Measurements from ENCODE around the gene MAP3K5. TPM values are rescaled to one million over a fixed set of nuclear protein-coding genes. Genes with fewer than 3 reads are reported as not detected.
A peak's percentile ranks its signal among the peaks of the same experiment; 100 is the strongest.

MAP3K5 gene
- total RNA-seq, 1 donor from 2014 or later = 24.4 TPM

- DNase-seq (no peak), ATAC-seq (ENCODE audit: low read depth) (peak; percentile 66)
- Mint-ChIP-seq H3K4me1 (peaks cover 88% of the 10 kb centered on the region), H3K9me3 (no peaks in the 10 kb centered on the region), H3K27me3 (no peaks in the 10 kb centered on the region), H3K27ac (peak overlapping the region; percentile 85), H3K36me3 (ENCODE audit: low read depth) (no peaks in the 10 kb centered on the region), H3K4me3 (peak overlapping the region; percentile 42)
- intact Hi-C loops (cut with micrococcal nuclease) = loop anchor here (1.0 to 2.0 kb wide), 4 partner anchors 14 to 40 kb away; partner anchors contain the start of gene MAP3K5
- CTCF ChIA-PET = interaction anchor here (1.4 to 5.0 kb wide), 3 partner anchors 9 to 120 kb away, joined by 3 to 49 read pairs (median 21); partner anchors contain the start of gene MAP3K5
- POLR2A ChIA-PET = interaction anchor here (0.6 to 5.7 kb wide), 15 partner anchors 8 to 747 kb away, joined by 3 to 96 read pairs (median 5); partner anchors contain the start of gene MAP3K5
- TF ChIP-seq CTCF (IDR thresholded peaks at IDR 0.05) = no peak
Observed at GRCh38 chr6:136764517-136764993, 27.7 kb downstream of the MAP3K5 start.

- Mint-ChIP-seq H3K27ac (peak overlapping the region; percentile 85), H3K4me3 (peak overlapping the region; percentile 42), H3K9me3 (no peaks in the 10 kb centered on the region), H3K36me3 (ENCODE audit: low read depth) (no peaks in the 10 kb centered on the region), H3K27me3 (no peaks in the 10 kb centered on the region), H3K4me1 (peaks cover 81% of the 10 kb centered on the region)
- ATAC-seq (ENCODE audit: low read depth) (peak; percentile 45), DNase-seq (no peak)
- ChIA-PET CTCF (interaction anchor here (0.8 to 5.0 kb wide), 6 partner anchors 9 to 120 kb away, joined by 3 to 49 read pairs (median 4); partner anchors contain the start of gene MAP3K5), POLR2A (interaction anchor here (0.7 to 5.7 kb wide), 14 partner anchors 9 to 119 kb away, joined by 3 to 96 read pairs (median 5); partner anchors contain the start of gene MAP3K5)
- intact Hi-C loops (cut with micrococcal nuclease) = loop anchor here (1.0 to 2.0 kb wide), 4 partner anchors 13 to 39 kb away; partner anchors contain the start of gene MAP3K5
- no peak for TF ChIP-seq CTCF (IDR thresholded peaks at IDR 0.05)
Observed at GRCh38 chr6:136763716-136764516, 28.4 kb downstream of the MAP3K5 start.

GRCh38 chr6:136763255-136763654 is 29.0 kb downstream of the MAP3K5 start:
- TF ChIP-seq CTCF (IDR thresholded peaks at IDR 0.05) = no peak
- ChIA-PET POLR2A (interaction anchor here (1.3 to 5.7 kb wide), 5 partner anchors 8 to 44 kb away, joined by 6 to 96 read pairs (median 7); partner anchors contain the start of gene MAP3K5), CTCF (interaction anchor here (0.8 to 5.0 kb wide), 6 partner anchors 8 to 119 kb away, joined by 3 to 49 read pairs (median 4); partner anchors contain the start of gene MAP3K5)
- DNase-seq (no peak), ATAC-seq (ENCODE audit: low read depth) (no peak)
- Mint-ChIP-seq H3K27me3 (no peaks in the 10 kb centered on the region), H3K4me1 (peaks cover 76% of the 10 kb centered on the region), H3K27ac (peak overlapping the region; percentile 85), H3K9me3 (no peaks in the 10 kb centered on the region), H3K36me3 (ENCODE audit: low read depth) (no peaks in the 10 kb centered on the region), H3K4me3 (peak overlapping the region; percentile 42)
- intact Hi-C loops (cut with micrococcal nuclease) = no loop called here

GRCh38 chr6:136762022-136762975 is 30.0 kb downstream of the MAP3K5 start:
- Mint-ChIP-seq H3K9me3 (no peaks in the 10 kb centered on the region), H3K27ac (peak overlapping the region; percentile 84), H3K4me1 (peaks cover 66% of the 10 kb centered on the region), H3K27me3 (no peaks in the 10 kb centered on the region), H3K36me3 (ENCODE audit: low read depth) (no peaks in the 10 kb centered on the region), H3K4me3 (peak overlapping the region; percentile 58)
- ATAC-seq (ENCODE audit: low read depth) (no peak), DNase-seq (no peak)
- intact Hi-C loops (cut with micrococcal nuclease) = no loop called here
- ChIA-PET POLR2A (interaction anchor here (0.8 to 5.7 kb wide), 3 partner anchors 22 to 29 kb away, joined by 3 to 96 read pairs (median 9); partner anchors contain the start of gene MAP3K5), CTCF (interaction anchor here (1.6 to 5.0 kb wide), 3 partner anchors 29 to 118 kb away, joined by 4 to 49 read pairs (median 21); partner anchors contain the start of gene MAP3K5)
- no peak for TF ChIP-seq CTCF (IDR thresholded peaks at IDR 0.05)
